ENCODE measurements around the gene NGF. TPM values are rescaled to one million over a fixed set of nuclear protein-coding genes. Genes with fewer than 3 reads are reported as not detected.

Gene NGF
- total and polyA plus RNA-seq, 2 of the 8 experiments (the other 6 are each of a cell fraction or from before 2014, with no cell fraction given) = 1.6 TPM; not detected in 1

- ChIA-PET CTCF (ENCODE audit: partially characterized antibody) (interaction anchor here (1.1 to 1.5 kb wide), 4 partner anchors 9 to 43 kb away, joined by 3 to 4 read pairs (median 4); no protein-coding TSS in a partner anchor), POLR2A (ENCODE audit: partially characterized antibody) (interaction anchor here (0.9 kb wide), 1 partner anchor 16 kb away, joined by 3 read pairs; no protein-coding TSS in a partner anchor)
- Histone ChIP-seq H4K8ac (ENCODE audit: extremely low read depth, insufficient read depth, low read length) (no peak overlapping the region), H2BK12ac (ENCODE audit: low read depth, low read length) (no peak overlapping the region), H2BK20ac (ENCODE audit: low read length) (no peak overlapping the region), H3K4me1 (replicated peaks in 1 of 4; ENCODE audit: control insufficient read depth in 3 of 4, insufficient read depth in 4 of 4, low read length in 3 of 4) (peaks cover 0 to 1% (median 0%) of the 10 kb centered on the region in 4 experiments; a peak in 3 of 7 replicates), H4K5ac (ENCODE audit: insufficient read length, low read depth, low read length) (no peak overlapping the region), H3K36me3 (ENCODE audit: control insufficient read depth in 2 of 4, insufficient read depth in 4 of 4, low read length in 3 of 4) (no peaks in the 10 kb centered on the region), H3K14ac (ENCODE audit: insufficient read length) (no peak overlapping the region), H3K27ac (ENCODE audit: low read depth, low read length) (no peak overlapping the region), H3K23me2 (ENCODE audit: low read depth, low read length) (no peaks in the 10 kb centered on the region), H3K4ac (replicated peaks; ENCODE audit: insufficient read length, low read depth, low read length) (no peak overlapping the region), H2AK5ac (ENCODE audit: low read depth, low read length) (no peak overlapping the region), H3K4me3 (ENCODE audit: extremely low read depth in 1 of 4, insufficient read depth in 2 of 4, low read depth in 3 of 4, low read length in 4 of 4) (no peak overlapping the region), H3K4me2 (ENCODE audit: insufficient read depth in 1 of 2, low read depth in 2 of 2, low read length in 2 of 2) (no peak overlapping the region), H2BK5ac (ENCODE audit: low read depth, low read length) (no peak overlapping the region), H3K79me1 (ENCODE audit: low read depth, low read length) (no peaks in the 10 kb centered on the region), H3K9ac (replicated peaks in 1 of 4; ENCODE audit: extremely low read depth in 1 of 4, low read depth in 3 of 4, low read length in 3 of 4) (no peak overlapping the region), H3K9me3 (ENCODE audit: insufficient read depth in 2 of 2, low read depth in 1 of 2, low read length in 1 of 2) (no peaks in the 10 kb centered on the region), H4K20me1 (replicated peaks in 1 of 2; ENCODE audit: control insufficient read depth in 1 of 2, insufficient read depth in 2 of 2, low read length in 2 of 2) (no peaks in the 10 kb centered on the region), H2BK120ac (replicated peaks; ENCODE audit: low read depth, low read length) (no peak overlapping the region), H3K79me2 (ENCODE audit: control insufficient read depth in 1 of 2, insufficient read depth in 2 of 2, low read length in 2 of 2) (no peaks in the 10 kb centered on the region), H3K27me3 (replicated peaks in 1 of 4; ENCODE audit: control insufficient read depth in 3 of 4, extremely low read depth in 1 of 4, insufficient read depth in 3 of 4, low read length in 3 of 4) (peaks cover 2 to 8% (median 7%) of the 10 kb centered on the region in 4 experiments; a peak in 6 of 7 replicates), H3K23ac (ENCODE audit: insufficient read length) (no peak overlapping the region), H3K18ac (ENCODE audit: extremely low read depth, low read length) (no peak overlapping the region), H3K56ac (replicated peaks; ENCODE audit: insufficient read length, low read depth, low read length) (no peak overlapping the region), H2AFZ (ENCODE audit: low read length) (no peak overlapping the region), H4K91ac (replicated peaks; ENCODE audit: insufficient read length, low read length) (no peak overlapping the region), H2BK15ac (ENCODE audit: low read length) (no peak overlapping the region)
- DNase-seq (ENCODE audit: low read depth in 1 of 2, low spot score in 2 of 2) = no peak
- no peak for FAIRE-seq
- no peak for TF ChIP-seq ATF2 (IDR thresholded peaks at IDR 0.05; ENCODE audit: low read length)
- TF ChIP-seq CREB1 (IDR thresholded peaks at IDR 0.05) = no peak
- TF ChIP-seq SP4 (IDR thresholded peaks at IDR 0.05; ENCODE audit: low read length) = no peak
- TF ChIP-seq CBX5 (IDR thresholded peaks at IDR 0.05; ENCODE audit: low read depth, low read length) = no peak
- TF ChIP-seq GTF2F1 (IDR thresholded peaks at IDR 0.05; ENCODE audit: borderline replicate concordance, low read depth, low read length) = no peak
- TF ChIP-seq JUN (IDR thresholded peaks at IDR 0.05; ENCODE audit: low read depth, low read length) = no peak
- no peak for TF ChIP-seq MAX (IDR thresholded peaks at IDR 0.05)
- no peak for TF ChIP-seq RAD21 (IDR thresholded peaks at IDR 0.05 in 1 of 2, conservative IDR thresholded peaks at IDR 0.05 in 1 of 2; ENCODE audit: low read depth in 2 of 2, low read length in 2 of 2)
- TF ChIP-seq POLR2AphosphoS5 (IDR thresholded peaks at IDR 0.05; ENCODE audit: low read depth, low read length) = no peak
- no peak for TF ChIP-seq SRF (IDR thresholded peaks at IDR 0.05; ENCODE audit: low read depth, low read length)
- TF ChIP-seq TAF1 (IDR thresholded peaks at IDR 0.05; ENCODE audit: low read depth, low read length) = no peak
- 83% methylated on average over 5 of the region's 5 CpGs; no CpG with 5 or more reads in 1 of the 2 experiments for WGBS, 2 experiments (ENCODE audit: extremely low coverage in 1 of 2, insufficient coverage in 1 of 2, insufficient read length in 1 of 2, insufficient replicate concordance in 2 of 2, low coverage in 1 of 2, low lambda C conversion rate in 2 of 2, missing lambda C conversion rate in 1 of 2)
Measured at GRCh38 chr1:115331558-115332331, 6.3 kb downstream of the NGF start.

Data from H1 (cell line).